Caco-2 (cell line): ENCODE data around the gene ATP9A. TPM values are rescaled to one million over a fixed set of nuclear protein-coding genes. Genes with fewer than 3 reads are reported as not detected.
A peak's percentile ranks its signal among the peaks of the same experiment; 100 is the strongest.

Source experiments
- BruUV-seq: library from RNA; stranded (reverse); fragments of 400-500 nt; replicated peaks from 2 replicates; lab custom pipeline; 2021; lab: Mats Ljungman, UMichigan
- CTCF ChIA-PET: fragments of 300-600 bp; sonication (Branson Sonifier 250); formaldehyde crosslinking; loops from one replicate; lab custom pipeline; 2022; ENCODE audit warnings: antibody characterized with exemption; lab: Charles Lee
- POLR2A ChIA-PET: fragments of 300-600 bp; sonication (Branson Sonifier 250); formaldehyde crosslinking; loops from one replicate; lab custom pipeline; 2022; ENCODE audit warnings: antibody characterized with exemption; lab: Charles Lee
- DNase-seq, 2 experiments: peaks; one replicate each; pipeline versions ENCODE4 v3.0.0 to v3.0.0-alpha.2; 2020 to 2022
- H3K27me3 ChIP-seq: replicated peaks from 2 replicates; pipeline ENCODE4 v1.6.0; 2011; ENCODE audit warnings: low read length; ENCODE audit not compliant: control insufficient read depth, insufficient read depth
- H3K36me3 ChIP-seq: 2 replicates; pipeline ENCODE4 v1.5.1; 2011; ENCODE audit warnings: low read length; ENCODE audit not compliant: control insufficient read depth, insufficient read depth
- H3K4me1 ChIP-seq: fragments of 250-450 bp; sonication (Bioruptor Pico); 2 replicates; pipeline ENCODE4 v1.5.1; 2020; ENCODE audit warnings: mild to moderate bottlenecking
- H3K4me3 ChIP-seq: 2 replicates; pipeline ENCODE4 v1.5.1; 2011; ENCODE audit warnings: low read depth, mild to moderate bottlenecking, control low read depth, low read length
- H3K9me3 ChIP-seq: fragments of 250-450 bp; sonication (Bioruptor Pico); 2 replicates; pipeline ENCODE4 v1.5.1; 2020; ENCODE audit warnings: mild to moderate bottlenecking, moderate library complexity
- H3K27ac Mint-ChIP-seq: one replicate; pipeline ENCODE4 v1.8.0; 2022; ENCODE audit warnings: mixed read lengths; ENCODE audit not compliant: unreplicated experiment
- H3K27me3 Mint-ChIP-seq: one replicate; pipeline ENCODE4 v1.8.0; 2022; ENCODE audit warnings: mixed read lengths; ENCODE audit not compliant: insufficient read depth, unreplicated experiment
- H3K36me3 Mint-ChIP-seq: one replicate; pipeline ENCODE4 v1.8.0; 2022; ENCODE audit warnings: mild to moderate bottlenecking, mixed read lengths; ENCODE audit not compliant: insufficient read depth, unreplicated experiment
- H3K4me1 Mint-ChIP-seq: one replicate; pipeline ENCODE4 v1.8.0; 2022; ENCODE audit warnings: low read depth, mixed read lengths; ENCODE audit not compliant: unreplicated experiment
- H3K4me3 Mint-ChIP-seq: one replicate; pipeline ENCODE4 v1.8.0; 2022; ENCODE audit warnings: mild to moderate bottlenecking, moderate library complexity, mixed read lengths; ENCODE audit not compliant: unreplicated experiment
- H3K9me3 Mint-ChIP-seq: one replicate; pipeline ENCODE4 v1.8.0; 2022; ENCODE audit warnings: mixed read lengths; ENCODE audit not compliant: unreplicated experiment
- CTCF ChIP-seq, 2 experiments: fragments of 200-600 bp in 1 of 2; IDR thresholded peaks; 1 replicate in 1 of 2; 2 replicates in 1 of 2; pipeline versions ENCODE4 v1.5.1 to v1.8.0; 2011 to 2022; ENCODE audit warnings: antibody characterized with exemption in 1 of 2, control low read depth in 1 of 2, inconsistent platforms in 1 of 2, low read depth in 1 of 2, low read length in 1 of 2, mild to moderate bottlenecking in 1 of 2, moderate library complexity in 1 of 2; ENCODE audit not compliant: insufficient read depth in 1 of 2, severe bottlenecking in 1 of 2, unreplicated experiment in 1 of 2
- intact Hi-C: fragments of 100-400 bp; cut with micrococcal nuclease; formaldehyde crosslinking; loops from one replicate; pipeline ENCODE4 v1.10.0; 2022; ENCODE audit not compliant: unreplicated experiment
- total RNA-seq: library from RNA; stranded (reverse); gene quantifications from 2 replicates; pipeline ENCODE4 v1.2.3, GENCODE V29; 2022

Gene ATP9A
- total RNA-seq, 1 experiment from 2014 or later = 102 TPM

- peaks cover 52% of the 10 kb centered on the region for H3K36me3 Mint-ChIP-seq
- H3K36me3 ChIP-seq = peaks cover 7% of the 10 kb centered on the region
- no peak for TF ChIP-seq CTCF (IDR thresholded peaks at IDR 0.05; ENCODE audit: insufficient read depth in 1 of 2, low read depth in 1 of 2, low read length in 1 of 2, severe bottlenecking in 1 of 2, unreplicated experiment in 1 of 2)
- no peaks in the 10 kb centered on the region for H3K27me3 ChIP-seq
- no TSS peak for BruUV-seq
- H3K9me3 Mint-ChIP-seq = no peaks in the 10 kb centered on the region
- POLR2A ChIA-PET = interaction anchor here (0.6 kb wide), 1 partner anchor 304 kb away, joined by 3 read pairs; no protein-coding TSS in a partner anchor
- intact Hi-C loops = no loop called here
- no peaks in the 10 kb centered on the region for H3K27me3 Mint-ChIP-seq
- no peak overlapping the region for H3K4me3 Mint-ChIP-seq
- no peaks in the 10 kb centered on the region for H3K9me3 ChIP-seq
- DNase-seq = peak; percentile 77 to 87
- H3K4me3 ChIP-seq = no peak overlapping the region
- H3K4me1 ChIP-seq = peaks cover 58% of the 10 kb centered on the region
- peak overlapping the region; percentile 81 for H3K27ac Mint-ChIP-seq
- H3K4me1 Mint-ChIP-seq = peaks cover 41% of the 10 kb centered on the region
- CTCF ChIA-PET = interaction anchor here (1.2 to 1.3 kb wide), 3 partner anchors 39 to 139 kb away, joined by 4 to 8 read pairs (median 6); no protein-coding TSS in a partner anchor
Measured at GRCh38 chr20:51661609-51662178, 106.5 kb downstream of the ATP9A start.

DNA sequence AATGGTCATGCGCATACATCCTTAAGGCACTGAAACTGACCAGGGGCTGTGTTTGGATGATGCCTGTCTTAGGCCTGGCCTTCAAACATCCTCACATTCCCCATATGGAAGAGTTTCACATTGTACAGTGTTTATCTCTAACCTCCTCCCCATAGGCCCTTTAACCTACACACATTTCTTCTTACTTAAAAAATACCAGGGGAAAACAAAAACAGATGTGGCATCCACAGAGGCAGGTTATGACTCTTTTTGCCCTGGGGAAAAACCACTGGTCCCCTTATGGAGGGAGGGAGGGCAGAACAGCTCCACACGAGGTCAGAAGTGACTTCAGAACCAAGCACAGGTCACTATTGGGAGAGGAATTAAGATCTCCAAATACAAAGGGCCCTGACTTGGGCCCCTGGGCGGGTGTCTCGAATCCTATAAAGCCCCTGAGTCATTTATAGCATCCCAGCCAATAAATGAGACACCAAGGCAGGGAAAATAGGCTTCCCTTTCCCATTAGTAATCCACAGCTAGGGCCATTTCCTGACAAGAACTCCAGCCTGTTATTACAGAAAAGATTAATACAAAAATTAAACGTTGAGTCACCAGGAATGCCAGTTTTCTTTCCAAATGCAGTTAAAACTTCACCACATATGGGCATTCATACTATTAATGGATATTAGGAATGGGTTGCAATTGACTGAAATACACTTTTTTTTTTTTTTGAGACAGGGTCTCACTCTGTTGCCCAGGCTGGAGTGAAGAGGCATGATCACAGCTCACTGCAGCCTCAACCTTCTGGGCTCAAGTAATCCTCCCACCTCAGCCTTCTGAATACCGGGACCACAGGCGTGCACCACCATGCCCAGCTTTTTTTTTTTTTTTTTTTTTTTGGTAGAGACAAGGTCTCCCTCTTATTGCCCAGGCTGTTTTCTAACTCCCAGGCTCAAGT lies 107.2 kb downstream of the ATP9A start:
- no peak overlapping the region for H3K4me3 Mint-ChIP-seq
- H3K4me1 ChIP-seq = peaks cover 51% of the 10 kb centered on the region
- BruUV-seq = no TSS peak
- H3K9me3 Mint-ChIP-seq = no peaks in the 10 kb centered on the region
- intact Hi-C loops = no loop called here
- CTCF ChIA-PET = interaction anchor here (1.2 to 1.3 kb wide), 3 partner anchors 40 to 140 kb away, joined by 4 to 8 read pairs (median 6); no protein-coding TSS in a partner anchor
- POLR2A ChIA-PET = interaction anchor here (0.5 to 0.7 kb wide), 3 partner anchors 233 to 419 kb away, joined by 3 to 8 read pairs (median 7); no protein-coding TSS in a partner anchor
- H3K36me3 ChIP-seq = peaks cover 7% of the 10 kb centered on the region
- H3K27me3 ChIP-seq = no peaks in the 10 kb centered on the region
- H3K4me1 Mint-ChIP-seq = peaks cover 35% of the 10 kb centered on the region
- H3K27ac Mint-ChIP-seq = peak overlapping the region; percentile 81
- no peak overlapping the region for H3K4me3 ChIP-seq
- DNase-seq = no peak
- H3K36me3 Mint-ChIP-seq = peaks cover 57% of the 10 kb centered on the region
- no peaks in the 10 kb centered on the region for H3K9me3 ChIP-seq
- no peak for TF ChIP-seq CTCF (IDR thresholded peaks at IDR 0.05; ENCODE audit: insufficient read depth in 1 of 2, low read depth in 1 of 2, low read length in 1 of 2, severe bottlenecking in 1 of 2, unreplicated experiment in 1 of 2)
- no peaks in the 10 kb centered on the region for H3K27me3 Mint-ChIP-seq

DNA sequence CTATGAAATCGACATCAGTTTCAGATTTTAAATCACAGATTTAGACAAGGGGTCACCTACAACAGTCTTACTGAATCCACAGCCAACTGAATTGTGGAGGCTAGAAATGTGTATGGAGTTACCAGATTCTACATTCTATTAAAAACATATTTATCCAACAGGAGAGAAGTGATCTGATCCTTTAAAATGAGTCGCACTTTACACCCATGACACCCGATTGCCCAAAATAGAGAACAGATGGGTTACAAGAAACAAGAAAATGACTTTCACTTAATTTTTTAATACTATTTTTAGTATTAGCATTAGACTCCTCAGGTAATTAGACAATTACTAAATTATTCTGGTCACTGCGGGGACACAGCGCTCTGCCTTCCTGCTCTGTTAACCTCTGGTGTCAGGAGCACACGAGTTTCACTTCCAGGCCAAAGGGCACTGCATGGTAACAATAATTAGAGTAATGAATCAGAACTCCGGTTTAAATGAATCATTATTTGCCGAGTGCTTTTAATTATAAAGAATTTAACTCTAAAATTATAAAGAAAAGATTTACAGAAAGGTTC lies 108.6 kb downstream of the ATP9A start:
- Mint-ChIP-seq H3K9me3 (no peaks in the 10 kb centered on the region), H3K36me3 (peaks cover 52% of the 10 kb centered on the region), H3K27me3 (no peaks in the 10 kb centered on the region), H3K27ac (peak overlapping the region; percentile 33), H3K4me1 (peaks cover 29% of the 10 kb centered on the region), H3K4me3 (no peak overlapping the region)
- ChIA-PET POLR2A (no interaction called here), CTCF (no interaction called here)
- TF ChIP-seq CTCF (IDR thresholded peaks at IDR 0.05; ENCODE audit: insufficient read depth in 1 of 2, low read depth in 1 of 2, low read length in 1 of 2, severe bottlenecking in 1 of 2, unreplicated experiment in 1 of 2) = no peak
- Histone ChIP-seq H3K9me3 (no peaks in the 10 kb centered on the region), H3K4me1 (peaks cover 40% of the 10 kb centered on the region), H3K4me3 (no peak overlapping the region), H3K36me3 (peaks cover 7% of the 10 kb centered on the region), H3K27me3 (no peaks in the 10 kb centered on the region)
- no peak for DNase-seq
- BruUV-seq = no TSS peak
- intact Hi-C loops = no loop called here
